22Rv1 (cell line): Measurements from ENCODE around the gene IDH2.

Experiments used
- CTCF ChIP-seq: fragments of 450-650 bp; IDR thresholded peaks from 2 replicates; pipeline ENCODE4 v1.5.1; 2017; ENCODE audit warnings: mild to moderate bottlenecking
- ZFX ChIP-seq: fragments of 450-650 bp; IDR thresholded peaks from 2 replicates; pipeline ENCODE4 v1.6.1; 2017; ENCODE audit warnings: antibody characterized with exemption, borderline replicate concordance

DNA sequence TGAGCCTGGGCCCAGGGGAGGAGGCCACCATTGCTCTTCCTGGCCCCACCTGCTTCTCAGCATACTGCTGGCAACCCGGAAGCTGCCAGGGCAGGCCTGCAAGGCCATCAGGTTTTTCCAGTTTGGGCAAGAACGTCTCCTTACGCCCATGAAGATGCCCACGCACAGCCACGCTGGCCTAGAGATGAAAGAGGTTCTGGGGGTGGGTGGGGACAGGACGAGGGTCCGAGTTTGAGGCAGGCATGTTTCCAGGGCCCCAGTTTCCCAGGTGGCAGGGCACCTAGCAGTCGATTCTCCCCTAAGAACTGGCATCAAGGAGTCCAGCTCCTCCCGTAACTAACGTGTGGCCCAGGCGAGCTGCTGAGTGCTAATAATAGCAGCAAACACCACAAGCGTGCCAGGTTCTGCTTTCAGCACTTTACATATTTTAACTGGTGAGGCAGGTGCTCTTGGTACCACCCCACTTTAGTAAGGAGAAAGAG, 55.3 kb downstream of the IDH2 start:
- no peak for TF ChIP-seq CTCF
- TF ChIP-seq ZFX = no peak
